Mesendoderm (in vitro differentiated cells): ENCODE measurements around the gene QDPR. TPM values are rescaled to one million over a fixed set of nuclear protein-coding genes. Genes with fewer than 3 reads are reported as not detected.

Source experiments
- DNase-seq: peaks from one replicate; pipeline ENCODE4 v3.0.0; 2013
- H2AK5ac ChIP-seq: 2 replicates; pipeline ENCODE4 v1.6.1; 2013; ENCODE audit warnings: low read length, inconsistent platforms
- H2BK120ac ChIP-seq: 2 replicates; pipeline ENCODE4 v1.6.1; 2013; ENCODE audit warnings: low read depth, mild to moderate bottlenecking, low read length, moderate library complexity, mixed read lengths
- H2BK15ac ChIP-seq: replicated peaks from 2 replicates; pipeline ENCODE4 v1.6.1; 2013; ENCODE audit warnings: low read depth, mild to moderate bottlenecking, moderate library complexity
- H2BK5ac ChIP-seq: 2 replicates; pipeline ENCODE4 v1.6.1; 2013; ENCODE audit warnings: low read length, inconsistent platforms
- H3K18ac ChIP-seq: 2 replicates; pipeline ENCODE4 v1.6.1; 2013; ENCODE audit warnings: mild to moderate bottlenecking, low read length, mixed read lengths
- H3K23ac ChIP-seq: one replicate; pipeline ENCODE4 v1.6.1; 2013; ENCODE audit warnings: low read length
- H3K27ac ChIP-seq: 2 replicates; pipeline ENCODE4 v1.5.1; 2013; ENCODE audit warnings: low read depth, mild to moderate bottlenecking, inconsistent platforms, low read length, moderate library complexity
- H3K27me3 ChIP-seq: 2 replicates; pipeline ENCODE4 v1.6.1; 2013; ENCODE audit warnings: low read length, control low read depth, mild to moderate bottlenecking, inconsistent platforms; ENCODE audit not compliant: insufficient read depth, poor library complexity
- H3K36me3 ChIP-seq: 2 replicates; pipeline ENCODE4 v1.6.1; 2013; ENCODE audit warnings: low read length, inconsistent platforms; ENCODE audit not compliant: control insufficient read depth, insufficient read depth
- H3K4ac ChIP-seq: one replicate; pipeline ENCODE4 v1.6.1; 2013; ENCODE audit warnings: low read depth, mild to moderate bottlenecking, low read length, moderate library complexity
- H3K4me1 ChIP-seq: 2 replicates; pipeline ENCODE4 v1.6.1; 2013; ENCODE audit warnings: low read depth, low read length, inconsistent platforms; ENCODE audit not compliant: control insufficient read depth
- H3K4me2 ChIP-seq: 2 replicates; pipeline ENCODE4 v1.6.1; 2013; ENCODE audit warnings: low read length
- H3K4me3 ChIP-seq: 2 replicates; pipeline ENCODE4 v1.5.1; 2013; ENCODE audit warnings: mild to moderate bottlenecking, low read length
- H3K56ac ChIP-seq: one replicate; pipeline ENCODE4 v1.6.1; 2013; ENCODE audit warnings: low read length
- H3K79me1 ChIP-seq: 2 replicates; pipeline ENCODE4 v1.6.1; 2013; ENCODE audit warnings: low read length, inconsistent platforms
- H3K79me2 ChIP-seq: 2 replicates; pipeline ENCODE4 v1.6.1; 2013; ENCODE audit warnings: mild to moderate bottlenecking, low read length; ENCODE audit not compliant: control insufficient read depth, insufficient read depth
- H3K9ac ChIP-seq: 2 replicates; pipeline ENCODE4 v1.6.1; 2013; ENCODE audit warnings: low read length, inconsistent platforms
- H4K5ac ChIP-seq: one replicate; pipeline ENCODE4 v1.6.1; 2013; ENCODE audit warnings: low read length
- H4K8ac ChIP-seq: one replicate; pipeline ENCODE4 v1.6.1; 2013; ENCODE audit warnings: low read depth, mild to moderate bottlenecking, control low read depth, low read length, moderate library complexity
- WGBS: extraction: QIAGEN DNeasy Blood & Tissue Kit; methylation state at CpG from one replicate; pipeline ENCODE4 v1.1.7; 2013; ENCODE audit warnings: low lambda C conversion rate, missing lambda C conversion rate; ENCODE audit not compliant: insufficient coverage; ENCODE audit errors: extremely low coverage; 5-methylcytosine and 5-hydroxymethylcytosine counted together
- polyA plus RNA-seq, 2 experiments: library from polyadenylated mRNA; stranded (reverse); fragments of 200-250 nt; gene quantifications; one replicate each; pipeline ENCODE4 v1.2.3, GENCODE V29; 2013

Gene QDPR
- 26.1 TPM for polyA plus RNA-seq (2013, experiment 1 of 2)
- polyA plus RNA-seq (2013, experiment 2 of 2) = 26.6 TPM

DNA sequence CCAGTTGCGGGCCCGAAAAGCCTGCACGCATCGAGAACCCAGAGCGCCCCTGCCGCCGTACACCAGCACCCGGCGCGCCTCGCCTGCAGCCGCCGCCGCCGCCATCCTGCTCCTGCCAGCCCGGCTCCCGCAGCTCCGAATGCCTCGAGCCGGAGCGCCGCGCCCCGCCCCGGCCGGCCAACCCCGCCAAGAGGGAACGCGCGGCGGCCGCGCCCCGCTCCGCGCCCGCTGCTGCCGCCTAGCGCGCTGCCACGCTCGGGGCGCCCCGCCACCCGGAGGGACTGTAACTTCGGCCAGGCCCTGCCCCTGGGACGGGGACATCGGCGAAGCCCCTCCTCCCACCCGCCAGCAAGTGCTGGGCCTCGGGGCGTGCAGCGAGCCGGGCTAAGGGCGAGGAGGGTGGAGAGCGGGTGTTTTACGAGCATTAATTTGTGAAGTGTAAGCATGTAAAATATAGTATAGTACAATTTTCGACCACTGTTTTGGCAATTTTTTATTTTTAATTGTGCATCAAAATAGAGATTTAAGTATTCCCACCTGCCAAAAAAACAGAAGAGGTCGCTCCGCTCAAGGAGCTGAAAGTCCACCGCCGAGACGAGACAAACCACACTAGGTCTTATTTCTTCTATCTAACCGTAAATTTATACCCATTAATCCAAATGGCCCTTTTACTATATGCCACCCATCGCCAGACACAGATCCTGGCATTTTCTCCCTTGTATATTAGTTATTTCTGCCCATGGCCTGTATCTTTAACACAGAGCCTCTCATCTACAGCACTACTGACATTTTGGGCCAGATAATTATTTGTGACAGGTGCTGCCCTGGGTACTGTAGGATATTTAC, at the start of gene QDPR:
Gene QDPR (minus strand): TSS at position 141 of the 846 bp plus-strand sequence. CDS start 36 bp downstream, at position 105.
- Histone ChIP-seq H3K56ac (peak within 1 kb of the TSS; percentile 87), H3K79me2 (no peaks in the 10 kb centered on the region), H3K4me2 (peak within 1 kb of the TSS; percentile 86), H3K23ac (peak within 1 kb of the TSS; percentile 97), H2BK120ac (no peak within 1 kb of the TSS), H3K27ac (peak within 1 kb of the TSS; percentile 0), H2BK5ac (no peak within 1 kb of the TSS), H4K8ac (no peak within 1 kb of the TSS), H2BK15ac (no peak within 1 kb of the TSS), H2AK5ac (no peak within 1 kb of the TSS), H3K27me3 (no peaks in the 10 kb centered on the region), H4K5ac (no peak within 1 kb of the TSS), H3K79me1 (no peaks in the 10 kb centered on the region), H3K9ac (peak within 1 kb of the TSS; percentile 86), H3K4ac (no peak within 1 kb of the TSS), H3K36me3 (no peaks in the 10 kb centered on the region), H3K4me3 (peak within 1 kb of the TSS; percentile 68), H3K4me1 (peaks cover 2% of the 10 kb centered on the region), H3K18ac (no peak within 1 kb of the TSS)
- DNase-seq = peak; percentile 87
- WGBS = no CpG with 5 or more reads among the region's 65 CpGs

DNA sequence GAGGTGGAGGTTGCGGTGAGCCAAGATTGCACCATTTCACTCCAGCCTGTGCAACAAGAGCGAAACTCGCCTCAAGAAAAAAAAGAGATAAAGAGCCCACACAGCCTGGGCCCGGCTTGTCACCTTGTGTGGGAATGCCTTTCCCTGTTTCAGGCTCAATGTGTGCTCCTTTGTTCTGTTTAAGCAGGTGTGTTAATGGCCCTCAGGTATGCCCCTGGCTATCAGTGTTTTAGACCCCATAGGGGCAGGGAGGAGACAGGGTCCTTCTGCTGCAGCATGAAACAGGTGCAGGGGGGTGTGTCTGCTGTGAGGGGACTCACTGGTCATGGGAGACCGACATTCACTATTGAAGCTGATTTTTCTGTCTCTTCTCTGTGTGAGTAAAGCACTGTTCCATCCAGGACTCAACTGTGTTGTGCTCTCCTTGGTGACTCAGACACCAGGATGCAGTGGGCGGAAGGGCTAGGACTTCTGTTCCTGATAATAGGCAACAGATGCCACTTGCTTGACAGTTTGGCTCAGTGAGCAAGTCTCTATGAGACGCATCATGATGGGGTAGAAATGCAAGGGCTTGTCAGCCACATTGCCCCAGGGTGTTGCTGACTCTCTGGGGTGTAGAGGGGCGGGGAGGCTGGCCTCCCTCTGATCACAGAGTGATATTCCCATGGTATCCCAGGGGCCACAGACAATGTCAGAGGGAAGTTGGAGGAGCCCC, 49.5 kb upstream of the QDPR start:
- Histone ChIP-seq H3K9ac (no peak overlapping the region), H3K27ac (no peak overlapping the region), H3K4me1 (no peaks in the 10 kb centered on the region), H3K79me2 (no peaks in the 10 kb centered on the region), H3K23ac (no peak overlapping the region), H2BK5ac (no peak overlapping the region), H3K4me3 (no peak overlapping the region), H2BK15ac (no peak overlapping the region), H3K79me1 (no peaks in the 10 kb centered on the region), H3K27me3 (no peaks in the 10 kb centered on the region), H3K18ac (no peak overlapping the region), H3K56ac (no peak overlapping the region), H4K5ac (no peak overlapping the region), H4K8ac (no peak overlapping the region), H2BK120ac (no peak overlapping the region), H3K4me2 (no peak overlapping the region), H2AK5ac (no peak overlapping the region), H3K4ac (no peak overlapping the region), H3K36me3 (no peaks in the 10 kb centered on the region)
- DNase-seq = no peak
- no CpG with 5 or more reads among the region's 8 CpGs for WGBS

DNA sequence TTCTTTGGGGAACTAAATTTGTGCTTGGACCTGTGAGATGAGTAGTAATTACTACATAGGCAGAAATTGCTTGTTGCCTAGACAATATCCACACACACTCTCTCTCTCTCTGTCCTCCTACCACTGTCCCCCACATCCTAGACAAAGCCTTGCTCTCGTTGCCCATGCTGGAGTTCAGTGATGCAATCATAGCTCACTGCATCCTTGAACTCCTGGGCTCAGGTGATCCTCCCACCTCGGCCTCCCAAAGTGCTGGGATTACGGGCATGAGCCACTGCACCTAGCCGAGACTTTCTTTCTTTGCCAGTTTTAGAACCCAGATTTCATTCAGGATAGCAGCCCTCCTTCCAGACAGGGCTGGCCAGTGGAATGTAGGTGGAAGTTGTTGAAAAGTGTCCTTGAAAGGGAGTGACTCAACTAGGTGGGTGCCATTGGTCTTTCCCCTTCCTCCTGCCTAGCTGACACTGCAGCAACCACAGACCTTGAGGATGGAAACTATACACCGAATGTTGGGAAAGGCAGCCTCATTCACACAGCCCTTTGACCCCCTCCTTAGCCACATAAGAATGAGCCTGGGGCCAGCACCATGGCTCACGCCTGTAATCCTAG, 48.3 kb upstream of the QDPR start:
- H3K27me3 ChIP-seq = no peaks in the 10 kb centered on the region
- no CpG with 5 or more reads among the region's 6 CpGs for WGBS
- H3K56ac ChIP-seq = no peak overlapping the region
- no peak overlapping the region for H3K9ac ChIP-seq
- no peak overlapping the region for H3K18ac ChIP-seq
- H2AK5ac ChIP-seq = no peak overlapping the region
- H2BK120ac ChIP-seq = no peak overlapping the region
- H3K23ac ChIP-seq = no peak overlapping the region
- no peaks in the 10 kb centered on the region for H3K36me3 ChIP-seq
- H3K4me3 ChIP-seq = no peak overlapping the region
- no peak overlapping the region for H3K27ac ChIP-seq
- H4K8ac ChIP-seq = no peak overlapping the region
- H3K79me2 ChIP-seq = no peaks in the 10 kb centered on the region
- no peak overlapping the region for H2BK15ac ChIP-seq
- no peak overlapping the region for H2BK5ac ChIP-seq
- H3K4me1 ChIP-seq = no peaks in the 10 kb centered on the region
- no peak for DNase-seq
- no peak overlapping the region for H3K4ac ChIP-seq
- H4K5ac ChIP-seq = no peak overlapping the region
- H3K79me1 ChIP-seq = no peaks in the 10 kb centered on the region
- H3K4me2 ChIP-seq = no peak overlapping the region

DNA sequence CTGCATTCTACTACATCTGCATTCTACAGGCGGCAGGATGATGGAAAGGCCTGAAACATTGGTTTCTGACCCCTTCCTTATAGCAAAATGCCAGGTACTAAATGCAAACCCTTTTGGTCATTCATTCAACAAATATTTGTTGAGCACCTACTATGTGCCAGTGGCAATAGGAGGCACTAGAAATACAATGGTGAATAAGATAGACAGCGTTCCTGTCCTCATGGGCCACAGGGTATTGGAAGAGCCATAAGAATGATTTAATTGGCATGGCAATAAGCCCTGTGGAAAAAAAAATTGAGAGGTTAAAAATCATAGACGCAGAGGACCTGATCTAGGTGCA, 47.8 kb upstream of the QDPR start:
- Histone ChIP-seq H3K4me3 (no peak overlapping the region), H3K4me2 (no peak overlapping the region), H3K36me3 (no peaks in the 10 kb centered on the region), H3K27me3 (no peaks in the 10 kb centered on the region), H2BK120ac (no peak overlapping the region), H3K9ac (no peak overlapping the region), H3K4me1 (no peaks in the 10 kb centered on the region), H2BK5ac (no peak overlapping the region), H4K8ac (no peak overlapping the region), H3K18ac (no peak overlapping the region), H3K27ac (no peak overlapping the region), H3K4ac (no peak overlapping the region), H3K23ac (no peak overlapping the region), H2AK5ac (no peak overlapping the region), H3K79me1 (no peaks in the 10 kb centered on the region), H2BK15ac (no peak overlapping the region), H4K5ac (no peak overlapping the region), H3K79me2 (no peaks in the 10 kb centered on the region), H3K56ac (no peak overlapping the region)
- no CpG with 5 or more reads among the region's 3 CpGs for WGBS
- DNase-seq = no peak

DNA sequence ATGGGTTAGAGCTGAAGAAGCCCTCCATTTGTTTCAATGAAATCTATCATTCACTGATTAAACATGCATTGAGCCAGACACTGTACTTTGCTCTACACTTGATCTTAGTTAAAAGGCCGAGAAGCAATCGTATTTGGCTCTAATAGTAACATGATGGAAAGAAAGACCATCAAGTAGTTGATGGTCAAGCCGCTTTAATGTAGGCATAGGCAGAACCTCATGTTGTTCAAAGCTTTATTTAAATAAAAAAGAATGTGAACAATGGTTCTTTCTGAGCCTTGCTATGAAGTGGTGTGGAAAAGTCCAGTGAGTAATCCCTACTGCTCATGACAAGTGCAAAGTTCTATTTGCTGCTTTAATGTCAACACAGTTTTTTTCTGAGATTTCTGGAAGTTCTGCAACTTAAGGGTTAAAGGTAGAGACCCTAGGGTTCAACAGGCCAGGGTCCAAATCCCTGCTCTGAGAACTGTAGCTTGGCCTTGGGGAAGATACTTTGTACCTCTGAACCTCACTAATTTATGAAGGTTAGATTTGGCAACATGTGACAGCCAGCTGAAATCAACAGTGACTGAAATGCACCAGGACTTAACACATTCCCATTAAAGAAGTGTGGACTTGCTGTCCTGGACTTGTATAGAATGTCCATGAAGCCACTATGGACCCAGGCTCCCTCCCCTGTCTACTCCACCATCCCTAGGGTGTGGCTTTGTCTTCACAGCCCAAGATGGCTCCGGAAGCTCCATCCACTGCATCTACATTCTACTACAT, 47.2 kb upstream of the QDPR start:
- DNase-seq = no peak
- H3K56ac ChIP-seq = no peak overlapping the region
- H2BK5ac ChIP-seq = no peak overlapping the region
- no peak overlapping the region for H2BK15ac ChIP-seq
- no peak overlapping the region for H2BK120ac ChIP-seq
- no peak overlapping the region for H3K23ac ChIP-seq
- H3K4me1 ChIP-seq = no peaks in the 10 kb centered on the region
- H3K27me3 ChIP-seq = no peaks in the 10 kb centered on the region
- no peak overlapping the region for H3K4me2 ChIP-seq
- no peaks in the 10 kb centered on the region for H3K79me2 ChIP-seq
- H3K9ac ChIP-seq = no peak overlapping the region
- no peak overlapping the region for H3K27ac ChIP-seq
- no peak overlapping the region for H2AK5ac ChIP-seq
- no peak overlapping the region for H3K4ac ChIP-seq
- H3K4me3 ChIP-seq = no peak overlapping the region
- no peaks in the 10 kb centered on the region for H3K36me3 ChIP-seq
- no peak overlapping the region for H3K18ac ChIP-seq
- no peak overlapping the region for H4K5ac ChIP-seq
- no CpG with 5 or more reads among the region's 4 CpGs for WGBS
- no peak overlapping the region for H4K8ac ChIP-seq
- no peaks in the 10 kb centered on the region for H3K79me1 ChIP-seq
